GM18951 (cell line): ENCODE results near the gene GSTK1.

Experiments
- POLR2A ChIP-seq: IDR thresholded peaks from 4 replicates; pipeline ENCODE4 v1.6.1; 2011; ENCODE audit warnings: mild to moderate bottlenecking; ENCODE audit not compliant: insufficient read length, insufficient read depth; ENCODE audit errors: extremely low read depth
- in situ Hi-C: fragments of 300-500 bp; cut with MboI; formaldehyde crosslinking; loops from one replicate; pipeline ENCODE4 v1.12.0; 2022; ENCODE audit warnings: low sequenced_read_pairs, mixed read lengths, inconsistent platforms; ENCODE audit not compliant: unreplicated experiment

GSTK1 gene

DNA sequence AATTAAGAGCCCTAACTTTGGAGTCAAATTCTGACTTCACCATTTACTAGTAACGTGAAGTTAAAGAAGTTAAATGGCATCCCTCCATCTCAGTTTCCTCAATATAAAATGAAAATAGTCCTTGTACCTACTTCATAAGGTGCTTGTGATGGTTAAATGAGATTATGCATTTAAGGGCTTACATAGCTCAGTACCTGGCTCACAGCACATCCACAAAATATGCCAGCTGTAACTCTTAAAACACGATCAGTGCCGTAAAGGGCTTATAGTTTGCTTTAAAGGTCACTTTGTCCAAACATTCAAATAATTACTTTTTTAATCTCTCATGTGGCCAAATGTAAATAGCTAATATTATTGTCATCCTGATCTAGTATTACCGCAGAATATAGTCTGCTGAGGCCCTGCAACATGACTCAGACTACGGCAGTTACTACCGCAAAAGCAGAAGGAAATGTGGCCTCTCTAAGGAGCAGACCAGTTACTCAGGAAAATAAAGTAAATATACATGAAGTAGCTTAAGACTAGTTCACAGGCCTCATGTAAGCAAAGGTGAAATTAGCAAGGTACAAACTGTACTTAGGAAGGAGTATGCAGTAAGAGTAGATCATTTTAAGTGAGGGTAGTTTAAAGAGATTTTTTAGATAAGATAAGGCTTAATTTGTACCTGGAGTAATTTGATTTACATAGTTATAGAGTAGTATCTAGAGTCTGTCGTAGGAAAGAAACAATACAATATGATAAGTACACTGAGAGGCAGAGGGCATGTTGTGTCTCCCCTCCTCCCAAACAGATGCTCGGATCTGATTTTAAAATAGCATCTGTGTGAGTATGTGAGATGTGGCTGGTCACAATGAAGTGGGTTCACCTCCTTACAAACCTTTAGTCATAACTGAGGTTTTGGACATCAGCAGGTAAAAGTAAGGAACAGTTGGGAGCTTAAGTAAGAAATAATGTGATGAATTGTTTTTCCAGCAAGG, 38.0 kb downstream of the GSTK1 start:
- in situ Hi-C loops: no loop called here
- no peak for TF ChIP-seq POLR2A

DNA sequence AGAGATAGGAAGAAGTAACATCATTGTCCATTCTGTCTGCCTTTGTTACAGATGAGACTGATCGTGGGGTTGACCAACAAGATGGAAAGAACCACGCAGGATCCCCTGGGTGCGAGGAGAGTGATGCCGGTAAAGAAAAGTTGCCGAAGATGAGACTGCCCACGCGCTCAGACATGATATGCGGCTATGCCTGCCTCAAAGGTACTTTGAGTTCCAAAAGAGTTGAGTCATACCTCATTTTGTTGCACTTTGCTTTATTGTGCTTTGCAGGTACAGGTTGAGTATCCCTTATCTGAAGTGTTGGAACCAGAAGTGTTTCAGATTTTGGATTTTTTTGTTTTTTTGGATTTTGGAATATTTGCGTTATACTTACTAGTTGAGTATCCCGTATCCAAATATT, 40.5 kb downstream of the GSTK1 start:
- in situ Hi-C loops: no loop called here
- TF ChIP-seq POLR2A: no peak

DNA sequence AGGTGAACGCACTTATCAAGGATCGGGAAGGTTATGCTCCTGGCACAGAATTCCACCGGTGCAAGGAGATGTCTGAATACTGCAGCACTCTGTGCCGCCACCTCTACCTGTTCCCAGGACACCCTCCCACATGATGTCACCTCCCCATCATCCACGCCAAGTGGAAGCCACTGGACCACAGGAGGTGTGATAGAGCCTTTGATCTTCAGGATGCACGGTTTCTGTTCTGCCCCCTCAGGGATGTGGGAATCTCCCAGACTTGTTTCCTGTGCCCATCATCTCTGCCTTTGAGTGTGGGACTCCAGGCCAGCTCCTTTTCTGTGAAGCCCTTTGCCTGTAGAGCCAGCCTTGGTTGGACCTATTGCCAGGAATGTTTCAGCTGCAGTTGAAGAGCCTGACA, 41.7 kb downstream of the GSTK1 start:
- no peak for TF ChIP-seq POLR2A
- in situ Hi-C loops: no loop called here

- TF ChIP-seq POLR2A: no peak
- in situ Hi-C loops: no loop called here
Observed at GRCh38 chr7:143305423-143306070, 42.3 kb downstream of the GSTK1 start.

- no peak for TF ChIP-seq POLR2A
- in situ Hi-C loops: no loop called here
Observed at GRCh38 chr7:143308632-143309031, 45.4 kb downstream of the GSTK1 start.

DNA sequence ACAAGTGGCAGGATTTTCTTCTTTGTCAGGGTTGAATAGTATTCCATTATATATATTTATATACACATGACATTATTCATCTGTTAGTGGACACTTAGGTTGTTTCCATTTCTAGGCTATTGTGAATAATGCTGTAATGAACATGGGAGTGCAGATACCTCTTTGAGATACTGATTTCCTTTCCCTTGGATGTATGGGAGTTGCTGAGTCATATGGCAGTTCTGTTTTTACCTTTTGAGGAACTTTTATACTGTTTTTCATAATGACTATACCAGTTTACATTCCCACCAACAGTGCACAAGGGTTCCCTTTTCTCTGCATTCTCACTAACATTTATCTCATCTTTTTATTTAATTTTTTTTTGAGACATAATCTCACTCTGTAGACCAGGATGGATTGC, 50.9 kb downstream of the GSTK1 start:
- in situ Hi-C loops: no loop called here
- no peak for TF ChIP-seq POLR2A

DNA sequence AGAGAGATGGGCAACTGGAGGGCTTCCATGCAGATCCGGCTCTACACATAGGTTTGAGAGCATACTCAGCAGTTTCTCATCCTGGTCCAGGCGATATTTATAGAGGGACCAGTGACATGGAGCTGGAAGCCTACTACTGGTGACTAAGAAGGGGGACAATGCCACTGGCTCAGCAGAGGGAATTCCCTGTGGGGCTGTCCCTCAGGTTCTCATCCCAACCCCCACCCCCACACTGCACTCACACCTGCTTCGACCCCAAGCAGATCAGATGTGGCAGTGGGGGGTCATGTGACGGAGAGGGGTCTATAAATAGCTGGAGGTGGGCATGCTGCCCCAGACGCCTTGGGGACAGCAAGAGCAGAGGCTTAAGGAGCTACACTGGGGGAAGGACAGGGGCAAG, 52.5 kb downstream of the GSTK1 start, which contains the start of gene CLCN1:
Gene CLCN1, plus strand, starts transcription at position 336 of the 400 bp plus-strand sequence. CDS start 102 bp downstream, outside the sequence.
- TF ChIP-seq POLR2A: no peak

DNA sequence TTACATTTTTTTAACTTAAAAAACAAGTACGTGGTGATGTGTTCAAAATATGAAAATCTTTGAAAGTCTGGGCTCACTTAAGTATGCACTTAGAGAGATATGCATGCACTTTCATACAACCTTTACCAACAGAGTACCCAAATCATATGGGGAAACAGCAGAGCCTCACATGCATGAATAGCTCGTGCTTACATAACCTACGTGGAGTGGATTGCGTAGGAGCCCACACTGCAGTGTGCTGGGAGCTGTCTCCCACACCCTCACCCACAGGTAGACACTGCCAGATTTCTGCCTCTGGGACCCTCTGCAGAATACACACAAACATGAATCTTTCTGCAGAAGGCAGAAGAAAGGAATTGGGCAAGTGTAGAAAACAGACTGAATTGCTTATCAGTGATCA, 53.3 kb downstream of the GSTK1 start:
- in situ Hi-C loops: no loop called here
- TF ChIP-seq POLR2A: no peak

More for the DNA sequence above, 52.5 kb downstream of the GSTK1 start, which contains the start of gene CLCN1:
- in situ Hi-C loops: no loop called here

DNA sequence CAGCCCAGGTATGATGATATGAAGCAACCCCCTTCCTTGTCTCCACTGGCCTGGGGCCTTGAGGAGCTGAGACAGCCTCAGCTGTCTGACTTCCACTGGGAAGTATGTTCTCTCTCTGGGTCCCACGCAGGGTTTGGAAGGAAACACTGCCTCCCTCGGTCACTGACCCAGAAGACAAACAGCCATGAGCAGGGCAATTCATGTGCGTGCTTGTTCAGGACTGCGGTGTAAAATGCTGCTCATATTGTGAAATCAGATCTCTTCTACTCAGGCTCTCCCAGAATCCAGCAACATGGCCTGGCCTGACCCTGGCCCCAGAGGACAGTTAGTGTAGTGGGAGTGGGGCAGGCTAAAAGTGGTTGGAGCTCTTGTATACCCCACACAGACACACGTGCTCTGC, 55.4 kb downstream of the GSTK1 start:
- TF ChIP-seq POLR2A: no peak
- in situ Hi-C loops: no loop called here
